GM18505 (cell line): ENCODE data around the gene BMPR2.
"Not testable (repeated sequence)": the region's sequence is repeated elsewhere in the genome, so short reads cannot be mapped to it uniquely, and the experiment has no call there.

Source experiments
- ATAC-seq: cut with Tn5 transposase; IDR thresholded peaks from one replicate; pipeline ENCODE4 v1.9.1; 2021; ENCODE audit not compliant: unreplicated experiment
- POLR2A ChIP-seq: IDR thresholded peaks from 4 replicates; pipeline ENCODE4 v1.6.1; 2011; ENCODE audit warnings: borderline replicate concordance; ENCODE audit not compliant: insufficient read depth, insufficient read length; ENCODE audit errors: extremely low read depth

Gene BMPR2

GRCh38 chr2:202449344-202449743 lies 73.2 kb downstream of the BMPR2 start:
- no peak for ATAC-seq
- no peak for TF ChIP-seq POLR2A

DNA sequence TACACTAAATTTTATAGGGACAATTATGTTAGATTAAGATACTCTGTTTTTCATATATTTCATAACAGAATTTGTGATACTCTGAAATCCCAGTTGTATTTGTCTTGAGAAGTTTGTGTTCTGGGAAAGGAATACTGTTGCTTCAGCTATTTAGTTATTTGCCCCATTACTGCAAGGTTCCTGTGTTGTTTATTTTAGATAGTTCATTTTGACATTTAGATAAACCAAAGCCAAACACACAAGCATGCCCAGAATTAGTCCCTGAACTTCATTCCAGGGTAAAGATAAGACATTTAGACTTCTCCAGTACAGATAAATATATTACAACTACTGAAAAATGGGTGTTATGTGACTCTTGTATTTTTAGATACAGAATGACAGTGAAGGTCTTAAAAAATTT lies 74.7 kb downstream of the BMPR2 start:
- TF ChIP-seq POLR2A: no peak
- ATAC-seq: no peak

- no peak for TF ChIP-seq POLR2A
Observed at GRCh38 chr2:202452744-202453143, 76.6 kb downstream of the BMPR2 start.

GRCh38 chr2:202454536-202454935 lies 78.4 kb downstream of the BMPR2 start:
- ATAC-seq: no peak
- TF ChIP-seq POLR2A: no peak

More at GRCh38 chr2:202452744-202453143, 76.6 kb downstream of the BMPR2 start:
- ATAC-seq: no peak

- no peak for TF ChIP-seq POLR2A
- ATAC-seq: no peak
Observed at GRCh38 chr2:202455114-202455513, 79.0 kb downstream of the BMPR2 start.

DNA sequence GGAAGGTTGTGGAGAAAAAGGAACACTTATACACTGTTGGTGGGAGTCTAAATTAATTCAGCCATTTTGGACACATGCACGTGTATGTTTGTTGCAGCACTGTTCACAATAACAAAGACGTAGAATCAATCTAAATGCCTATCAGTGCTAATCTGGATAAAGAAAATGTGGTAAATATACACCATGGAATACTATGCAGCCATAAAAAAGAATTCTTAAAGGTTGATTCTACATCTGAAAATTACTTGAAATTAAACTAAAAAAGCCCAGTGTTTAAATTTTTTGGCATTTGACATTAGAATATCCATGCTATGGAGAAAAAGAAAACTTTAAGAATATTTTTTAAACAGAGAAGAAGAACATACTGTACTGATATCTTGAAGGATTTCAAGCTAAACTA lies 84.0 kb downstream of the BMPR2 start:
- ATAC-seq: no peak
- TF ChIP-seq POLR2A: no peak

DNA sequence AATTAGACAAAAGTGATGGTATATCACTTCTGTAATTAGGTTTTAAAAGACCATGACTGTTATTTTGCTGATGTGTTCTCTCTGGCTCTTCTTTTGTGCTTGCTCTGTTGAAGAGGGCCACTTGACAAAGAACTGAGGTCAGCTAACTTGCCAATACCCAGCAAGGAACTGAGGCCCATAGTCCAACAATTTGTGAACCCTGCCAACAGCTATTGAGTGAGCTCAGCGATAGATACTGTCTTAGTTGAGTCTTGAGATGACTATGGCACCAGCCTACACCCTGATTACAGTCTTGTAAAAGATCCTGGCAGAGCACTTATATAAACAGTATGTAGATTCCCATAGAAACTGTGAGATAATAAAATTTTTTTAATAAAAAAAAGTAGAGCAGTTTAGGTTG lies 103.0 kb downstream of the BMPR2 start:
- ATAC-seq: no peak
- no peak for TF ChIP-seq POLR2A

- ATAC-seq: no peak
Observed at GRCh38 chr2:202479610-202480009, 103.5 kb downstream of the BMPR2 start.

DNA sequence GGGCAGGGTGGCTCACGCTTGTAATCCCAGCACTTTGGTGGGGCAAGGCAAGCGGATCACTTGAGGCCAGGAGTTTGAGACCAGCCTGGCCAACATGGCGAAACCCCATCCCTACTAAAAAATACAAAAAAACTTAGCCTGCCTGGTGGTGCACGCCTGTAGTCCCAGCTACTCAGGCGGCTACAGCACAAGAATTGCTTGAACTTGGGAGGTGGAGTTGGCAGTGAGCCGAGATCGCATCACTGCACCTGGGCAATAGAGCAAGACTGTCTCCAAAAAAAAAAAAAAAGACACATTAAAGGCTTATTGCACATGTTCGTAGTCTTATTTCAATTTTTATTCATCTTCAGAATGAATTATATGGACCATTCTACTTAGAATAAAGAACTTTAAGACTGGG lies 110.2 kb downstream of the BMPR2 start:
- no peak for TF ChIP-seq POLR2A
- ATAC-seq: no peak

More at GRCh38 chr2:202479610-202480009, 103.5 kb downstream of the BMPR2 start:
- no peak for TF ChIP-seq POLR2A

- no peak for ATAC-seq
- no peak for TF ChIP-seq POLR2A
Observed at GRCh38 chr2:202488671-202489070, 112.5 kb downstream of the BMPR2 start.

DNA sequence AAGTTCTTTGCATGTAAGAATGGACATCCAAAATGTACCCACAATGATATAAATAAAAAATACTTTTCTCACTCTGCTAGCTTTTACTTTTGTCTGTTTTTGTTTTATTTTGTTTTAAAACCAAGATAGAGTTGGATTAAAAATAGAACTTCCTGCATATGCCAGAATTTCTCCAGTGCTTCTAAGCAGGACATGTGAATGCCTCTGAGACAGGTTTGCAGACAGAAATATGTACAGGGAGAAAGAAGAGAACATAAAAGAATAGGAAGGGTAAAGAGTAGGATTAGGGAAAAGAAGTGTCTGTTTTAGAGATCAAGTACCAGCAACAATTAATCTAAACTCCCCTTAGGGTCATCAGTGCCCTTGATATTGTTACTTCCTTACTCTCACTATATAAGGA lies 114.4 kb downstream of the BMPR2 start:
- no peak for TF ChIP-seq POLR2A
- ATAC-seq: no peak

DNA sequence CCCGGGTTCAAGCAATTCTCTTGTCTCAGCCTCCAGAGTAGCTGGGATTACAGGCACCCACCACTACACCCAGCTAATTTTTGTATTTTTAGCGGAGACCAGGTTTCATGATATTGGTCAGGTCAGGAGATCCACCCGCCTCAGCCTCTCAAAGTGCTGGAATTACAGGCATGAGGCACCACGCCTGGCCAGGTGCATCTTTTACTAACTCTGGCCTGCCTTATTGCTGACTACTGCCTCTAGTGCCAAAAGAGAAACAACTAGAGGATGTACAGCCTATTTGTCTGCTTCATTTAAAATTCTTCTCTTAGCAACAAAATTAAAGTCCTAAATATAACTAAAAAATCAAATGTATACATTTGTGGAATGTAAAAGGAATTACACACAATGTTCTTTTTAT lies 115.4 kb downstream of the BMPR2 start:
- TF ChIP-seq POLR2A: no peak
- no peak for ATAC-seq

DNA sequence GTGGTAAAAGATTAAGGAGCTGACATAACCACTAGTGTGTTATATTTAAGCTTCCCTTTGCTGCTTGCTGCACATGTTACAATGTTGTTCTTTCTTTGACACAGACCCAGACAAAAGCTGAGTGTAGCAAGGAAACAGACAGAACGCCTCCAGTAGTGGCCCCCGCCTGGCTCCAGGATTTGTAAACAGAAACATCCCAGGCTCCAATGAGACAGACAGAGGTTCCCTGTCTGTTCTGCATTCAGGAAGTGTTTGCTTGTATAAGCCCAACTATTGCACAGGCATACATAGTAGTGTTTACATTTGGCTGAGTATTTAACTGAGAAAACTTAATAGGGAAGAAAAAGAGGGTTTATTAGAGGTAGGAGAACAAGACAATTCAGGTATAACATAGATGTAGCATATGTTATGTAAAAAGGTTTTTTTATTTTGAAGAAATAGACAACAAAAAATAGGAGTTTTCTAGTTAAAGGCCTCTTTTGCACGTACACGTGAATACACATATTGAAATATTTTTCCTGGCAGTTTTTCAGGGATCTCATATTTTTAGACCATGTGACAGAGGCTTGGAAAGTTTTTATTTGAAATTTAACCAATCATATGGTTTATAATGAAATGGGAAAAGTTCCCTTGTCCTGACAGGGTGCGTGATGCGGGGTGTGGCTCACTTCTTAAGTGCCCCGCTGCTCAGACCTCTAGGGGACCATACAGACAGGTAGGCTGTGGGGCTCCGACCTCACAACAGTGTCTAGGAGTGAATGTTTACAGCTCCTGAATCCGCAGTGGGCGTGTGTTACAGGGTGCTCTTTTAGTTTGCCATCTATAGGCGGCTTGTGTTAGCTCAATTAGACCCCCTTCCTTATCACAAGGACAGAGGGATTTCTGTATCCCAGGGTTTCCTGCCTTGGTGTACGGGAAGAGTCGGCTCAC lies 118.4 kb downstream of the BMPR2 start:
- ATAC-seq: no peak
- no peak for TF ChIP-seq POLR2A

- ATAC-seq: no peak
- no peak for TF ChIP-seq POLR2A
Observed at GRCh38 chr2:202495230-202495604, 119.1 kb downstream of the BMPR2 start.

GRCh38 chr2:202496835-202497472 lies 120.8 kb downstream of the BMPR2 start:
- not testable (repeated sequence) for ATAC-seq

- ATAC-seq: not testable (repeated sequence)
Observed at GRCh38 chr2:202497473-202497866, 121.3 kb downstream of the BMPR2 start.

DNA sequence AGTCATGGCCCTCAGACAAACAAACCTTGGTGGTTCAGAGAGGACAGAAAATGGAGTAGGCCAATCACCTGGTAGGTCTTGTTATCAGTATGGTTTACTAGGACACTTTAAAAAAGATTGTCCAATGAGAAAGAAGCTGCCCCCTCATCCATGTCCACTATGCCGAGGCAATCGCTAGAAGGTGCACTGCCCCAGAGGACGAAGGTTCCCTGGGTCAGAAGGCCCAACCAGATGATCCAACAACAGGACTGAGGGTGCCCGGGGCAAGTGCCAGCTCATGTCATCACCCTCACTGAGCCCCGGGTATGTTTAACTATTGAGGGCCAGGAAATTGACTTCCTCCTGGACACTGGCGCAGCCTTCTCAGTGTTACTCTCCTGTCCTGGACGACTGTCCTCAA lies 123.7 kb downstream of the BMPR2 start:
- not testable (repeated sequence) for ATAC-seq

GRCh38 chr2:202503276-202503675 lies 127.1 kb downstream of the BMPR2 start:
- not testable (repeated sequence) for ATAC-seq
